RWPE1 (cell line): ENCODE data around the gene AUTS2.

Experiments used
- CTCF ChIA-PET: fragments of 350-600 bp; sonication (Branson Sonifier 250); formaldehyde crosslinking; extraction: SDS; loops from one replicate; lab custom pipeline; 2021; lab: Yijun Ruan, JAX
- POLR2A ChIA-PET: fragments of 400-600 bp; formaldehyde crosslinking; extraction: SDS; loops from one replicate; lab custom pipeline; 2020; ENCODE audit warnings: antibody characterized with exemption; ENCODE audit not compliant: low non-redundant PET; lab: Yijun Ruan, JAX
- DNase-seq: peaks from one replicate; pipeline ENCODE4 v3.0.0; 2012; ENCODE audit warnings: low spot score
- H3K27ac ChIP-seq: fragments of 450-650 bp; 2 replicates; pipeline ENCODE4 v1.5.1; 2017
- TF ChIP-seq, protein P1 (sequence below): fragments of 450-650 bp; conservative IDR thresholded peaks from 2 replicates; pipeline ENCODE4 v1.5.1; 2017; ENCODE audit warnings: low read depth, mild to moderate bottlenecking

The AUTS2 gene

GRCh38 chr7:70622936-70623335 lies 1024.7 kb downstream of the AUTS2 start:
- CTCF ChIA-PET: no interaction called here
- TF ChIP-seq, protein P1, sequence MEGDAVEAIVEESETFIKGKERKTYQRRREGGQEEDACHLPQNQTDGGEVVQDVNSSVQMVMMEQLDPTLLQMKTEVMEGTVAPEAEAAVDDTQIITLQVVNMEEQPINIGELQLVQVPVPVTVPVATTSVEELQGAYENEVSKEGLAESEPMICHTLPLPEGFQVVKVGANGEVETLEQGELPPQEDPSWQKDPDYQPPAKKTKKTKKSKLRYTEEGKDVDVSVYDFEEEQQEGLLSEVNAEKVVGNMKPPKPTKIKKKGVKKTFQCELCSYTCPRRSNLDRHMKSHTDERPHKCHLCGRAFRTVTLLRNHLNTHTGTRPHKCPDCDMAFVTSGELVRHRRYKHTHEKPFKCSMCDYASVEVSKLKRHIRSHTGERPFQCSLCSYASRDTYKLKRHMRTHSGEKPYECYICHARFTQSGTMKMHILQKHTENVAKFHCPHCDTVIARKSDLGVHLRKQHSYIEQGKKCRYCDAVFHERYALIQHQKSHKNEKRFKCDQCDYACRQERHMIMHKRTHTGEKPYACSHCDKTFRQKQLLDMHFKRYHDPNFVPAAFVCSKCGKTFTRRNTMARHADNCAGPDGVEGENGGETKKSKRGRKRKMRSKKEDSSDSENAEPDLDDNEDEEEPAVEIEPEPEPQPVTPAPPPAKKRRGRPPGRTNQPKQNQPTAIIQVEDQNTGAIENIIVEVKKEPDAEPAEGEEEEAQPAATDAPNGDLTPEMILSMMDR: no peak
- POLR2A ChIA-PET: no interaction called here
- no peak overlapping the region for H3K27ac ChIP-seq
- no peak for DNase-seq

DNA sequence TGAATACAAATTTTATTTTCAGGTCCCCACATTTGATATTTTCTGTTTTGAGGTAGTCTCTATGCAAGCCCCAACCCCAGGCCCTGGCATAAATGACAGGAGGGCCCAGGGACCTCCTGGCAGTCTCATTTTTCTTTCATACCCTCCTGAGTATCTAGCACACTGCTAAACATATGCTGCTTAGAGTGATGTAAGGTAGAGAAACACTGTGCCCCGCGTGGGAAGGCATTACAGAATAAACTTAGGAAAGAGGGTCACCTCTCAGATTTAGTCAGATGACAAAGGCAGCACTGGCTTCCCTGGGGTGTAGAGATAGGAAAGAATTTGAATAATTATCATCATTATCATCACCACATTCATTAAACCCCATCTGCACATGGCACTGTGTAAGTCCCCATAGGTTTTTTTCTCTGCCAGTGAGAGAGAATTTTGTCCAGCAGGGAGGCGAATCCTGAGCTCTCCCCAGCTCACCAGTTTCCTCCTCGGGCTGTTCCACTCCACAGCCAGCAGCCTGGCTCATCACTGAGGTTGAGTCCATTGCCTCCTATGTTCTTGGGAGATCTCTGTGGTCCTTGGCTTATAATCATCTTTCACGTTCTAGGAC lies 1026.3 kb downstream of the AUTS2 start:
- CTCF ChIA-PET: interaction anchor here (0.6 kb wide), 1 partner anchor 634 kb away, joined by 3 read pairs; no protein-coding TSS in a partner anchor
- H3K27ac ChIP-seq: no peak overlapping the region
- POLR2A ChIA-PET: no interaction called here
- DNase-seq: no peak
- TF ChIP-seq, protein P1: no peak

GRCh38 chr7:70627461-70627860 lies 1029.2 kb downstream of the AUTS2 start:
- DNase-seq: no peak
- TF ChIP-seq, protein P1: no peak
- ChIA-PET POLR2A (no interaction called here), CTCF (no interaction called here)
- no peak overlapping the region for H3K27ac ChIP-seq

DNA sequence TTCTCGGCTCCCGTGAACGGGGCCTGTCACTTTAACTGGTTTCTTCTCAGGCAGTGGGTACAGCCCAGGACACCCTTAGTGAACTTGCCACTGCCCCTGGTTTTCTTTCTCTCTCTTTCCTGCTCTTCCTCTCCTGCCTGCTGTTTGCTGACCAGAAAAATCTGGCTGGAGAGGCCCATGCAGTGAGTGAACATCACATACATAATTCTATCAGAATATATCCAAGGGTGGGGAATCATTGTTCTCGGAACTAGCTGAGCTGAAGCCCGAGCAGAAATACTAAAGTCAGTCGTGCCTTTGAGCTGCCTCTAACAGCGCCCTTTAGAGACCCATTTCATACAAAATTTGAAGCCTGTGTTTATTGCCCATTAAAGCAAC lies 1032.2 kb downstream of the AUTS2 start:
- CTCF ChIA-PET: no interaction called here

DNA sequence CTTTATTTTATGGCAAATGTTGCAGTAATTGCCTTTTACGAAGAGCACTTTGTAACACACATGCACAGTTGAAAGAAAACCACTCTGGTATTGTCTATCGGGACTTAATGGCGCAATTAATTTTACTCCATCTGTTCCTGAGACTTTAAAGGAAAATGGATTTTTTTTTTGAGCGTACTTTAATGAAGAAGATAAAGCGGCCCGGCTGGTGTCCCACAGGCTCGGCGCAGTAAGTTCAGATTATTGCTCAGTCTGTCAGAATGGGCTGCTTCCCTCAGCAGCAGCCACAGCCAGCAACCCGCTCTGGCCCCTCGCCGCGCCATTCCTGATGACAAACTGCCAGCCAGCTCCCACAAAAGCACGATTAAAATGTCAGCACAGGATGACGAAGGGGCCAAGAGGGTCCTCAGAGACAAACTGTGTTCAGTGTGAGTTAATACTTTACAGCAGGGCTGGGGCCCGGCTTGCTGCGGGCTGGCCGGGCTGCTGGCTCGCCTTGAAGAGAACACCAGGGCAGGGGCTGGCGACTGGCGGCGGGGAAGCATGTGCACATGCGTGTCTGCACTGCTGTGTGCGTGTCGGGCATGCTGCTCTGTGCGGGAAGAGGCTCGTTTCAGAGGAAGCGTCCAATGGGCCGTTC lies 1032.7 kb downstream of the AUTS2 start:
- TF ChIP-seq, protein P1: no peak
- no peak overlapping the region for H3K27ac ChIP-seq
- ChIA-PET CTCF (no interaction called here), POLR2A (no interaction called here)
- DNase-seq: no peak

More for the DNA sequence above, 1032.2 kb downstream of the AUTS2 start:
- DNase-seq: no peak
- TF ChIP-seq, protein P1: no peak
- POLR2A ChIA-PET: no interaction called here
- H3K27ac ChIP-seq: no peak overlapping the region

GRCh38 chr7:70631718-70632117 lies 1033.4 kb downstream of the AUTS2 start:
- no peak for DNase-seq
- POLR2A ChIA-PET: no interaction called here
- no peak overlapping the region for H3K27ac ChIP-seq
- TF ChIP-seq, protein P1: no peak
- CTCF ChIA-PET: no interaction called here
